ENCODE measurements around the gene ROBO1.

ROBO1 gene

GRCh38 chr3:79015854-79016253 lies 751.9 kb downstream of the ROBO1 start:
- ChIA-PET CTCF (interaction anchor here (0.9 to 1.8 kb wide), 3 partner anchors 8 to 23 kb away, joined by 3 to 8 read pairs (median 4); no protein-coding TSS in a partner anchor), POLR2A (interaction anchor here (0.8 to 2.6 kb wide), 4 partner anchors 8 to 23 kb away, joined by 3 to 24 read pairs (median 4); no protein-coding TSS in a partner anchor)
- no peak for DNase-seq (ENCODE audit: extremely low spot score)
- TF ChIP-seq LEF1 (IDR thresholded peaks at IDR 0.05; ENCODE audit: borderline replicate concordance) (no peak), ARNT (IDR thresholded peaks at IDR 0.05) (no peak), FOXK2 (IDR thresholded peaks at IDR 0.05) (no peak), FOXA1 (IDR thresholded peaks at IDR 0.05) (no peak), NFRKB (IDR thresholded peaks at IDR 0.05) (no peak), TARDBP (IDR thresholded peaks at IDR 0.05) (no peak), SUZ12 (IDR thresholded peaks at IDR 0.05) (no peak), PKNOX1 (IDR thresholded peaks at IDR 0.05) (no peak), CTBP1 (IDR thresholded peaks at IDR 0.05; ENCODE audit: borderline replicate concordance) (no peak), L3MBTL2 (conservative IDR thresholded peaks at IDR 0.05) (no peak), FOXM1 (IDR thresholded peaks at IDR 0.05; ENCODE audit: borderline replicate concordance) (no peak), ZNF384 (IDR thresholded peaks at IDR 0.05) (no peak), HDGF (IDR thresholded peaks at IDR 0.05; ENCODE audit: borderline replicate concordance) (no peak), ELF4 (IDR thresholded peaks at IDR 0.05) (no peak), BHLHE40 (IDR thresholded peaks at IDR 0.05; ENCODE audit: borderline replicate concordance) (no peak), SP1 (IDR thresholded peaks at IDR 0.05) (no peak)

DNA sequence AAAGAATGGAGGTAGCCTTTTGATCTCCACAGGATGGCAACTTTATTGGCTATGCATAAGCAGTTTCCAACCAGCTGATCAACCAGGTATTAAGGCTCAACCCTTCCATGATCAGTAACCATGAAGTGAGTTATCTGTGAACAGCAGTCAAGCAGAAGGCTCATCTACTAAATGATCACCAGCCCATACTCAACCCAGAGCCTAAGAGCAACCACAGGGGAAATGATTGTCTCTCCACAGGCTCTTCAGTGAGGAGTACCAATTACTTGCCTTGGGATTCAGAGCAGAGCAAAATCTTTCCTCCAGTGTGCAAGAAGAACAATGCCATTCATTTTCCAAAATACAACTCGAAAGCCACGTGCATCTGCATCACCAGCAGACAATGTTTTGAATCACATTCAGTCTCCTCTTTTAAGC lies 754.8 kb downstream of the ROBO1 start:
- POLR2A ChIA-PET, result interaction anchor here (2.2 kb wide), 1 partner anchor 12 kb away, joined by 6 read pairs; no protein-coding TSS in a partner anchor
- CTCF ChIA-PET, result no interaction called here
- TF ChIP-seq NFRKB (IDR thresholded peaks at IDR 0.05), result no peak
- no peak for TF ChIP-seq FOXM1 (IDR thresholded peaks at IDR 0.05; ENCODE audit: borderline replicate concordance)
- TF ChIP-seq HDGF (IDR thresholded peaks at IDR 0.05; ENCODE audit: borderline replicate concordance), result no peak
- no peak for TF ChIP-seq PKNOX1 (IDR thresholded peaks at IDR 0.05)
- no peak for DNase-seq (ENCODE audit: extremely low spot score)

DNA sequence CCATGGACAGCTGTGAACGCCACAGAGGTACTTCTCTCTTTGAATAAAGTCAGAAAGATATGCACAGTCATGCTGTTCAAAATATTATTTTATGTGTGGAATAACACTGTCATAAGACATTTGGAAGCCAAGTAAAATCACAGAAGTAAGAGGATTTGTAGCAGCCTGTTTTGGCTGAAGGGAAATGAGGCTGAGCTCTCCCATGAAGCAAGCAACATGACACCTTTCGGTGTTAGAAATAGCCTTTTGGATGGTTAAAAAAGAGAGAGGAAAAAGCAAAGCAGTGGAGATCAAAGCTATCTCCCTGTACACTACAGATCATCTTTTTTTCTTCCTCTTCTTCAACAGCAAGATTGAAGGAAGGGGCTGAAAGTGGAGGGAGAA lies 755.3 kb downstream of the ROBO1 start:
- TF ChIP-seq ELF4 (IDR thresholded peaks at IDR 0.05) (no peak), TARDBP (IDR thresholded peaks at IDR 0.05) (no peak), HDGF (IDR thresholded peaks at IDR 0.05; ENCODE audit: borderline replicate concordance) (no peak), FOXA1 (IDR thresholded peaks at IDR 0.05) (no peak), CTBP1 (IDR thresholded peaks at IDR 0.05; ENCODE audit: borderline replicate concordance) (no peak), NFRKB (IDR thresholded peaks at IDR 0.05) (no peak), BHLHE40 (IDR thresholded peaks at IDR 0.05; ENCODE audit: borderline replicate concordance) (no peak), L3MBTL2 (conservative IDR thresholded peaks at IDR 0.05) (no peak), SUZ12 (IDR thresholded peaks at IDR 0.05) (no peak), PKNOX1 (IDR thresholded peaks at IDR 0.05) (no peak), FOXM1 (IDR thresholded peaks at IDR 0.05; ENCODE audit: borderline replicate concordance) (no peak), ARNT (IDR thresholded peaks at IDR 0.05) (no peak), FOXK2 (IDR thresholded peaks at IDR 0.05) (no peak), ZNF384 (IDR thresholded peaks at IDR 0.05) (no peak), SP1 (IDR thresholded peaks at IDR 0.05) (no peak)
- POLR2A ChIA-PET, result interaction anchor here (2.2 kb wide), 1 partner anchor 12 kb away, joined by 6 read pairs; no protein-coding TSS in a partner anchor
- CTCF ChIA-PET, result no interaction called here
- DNase-seq (ENCODE audit: extremely low spot score), result no peak

DNA sequence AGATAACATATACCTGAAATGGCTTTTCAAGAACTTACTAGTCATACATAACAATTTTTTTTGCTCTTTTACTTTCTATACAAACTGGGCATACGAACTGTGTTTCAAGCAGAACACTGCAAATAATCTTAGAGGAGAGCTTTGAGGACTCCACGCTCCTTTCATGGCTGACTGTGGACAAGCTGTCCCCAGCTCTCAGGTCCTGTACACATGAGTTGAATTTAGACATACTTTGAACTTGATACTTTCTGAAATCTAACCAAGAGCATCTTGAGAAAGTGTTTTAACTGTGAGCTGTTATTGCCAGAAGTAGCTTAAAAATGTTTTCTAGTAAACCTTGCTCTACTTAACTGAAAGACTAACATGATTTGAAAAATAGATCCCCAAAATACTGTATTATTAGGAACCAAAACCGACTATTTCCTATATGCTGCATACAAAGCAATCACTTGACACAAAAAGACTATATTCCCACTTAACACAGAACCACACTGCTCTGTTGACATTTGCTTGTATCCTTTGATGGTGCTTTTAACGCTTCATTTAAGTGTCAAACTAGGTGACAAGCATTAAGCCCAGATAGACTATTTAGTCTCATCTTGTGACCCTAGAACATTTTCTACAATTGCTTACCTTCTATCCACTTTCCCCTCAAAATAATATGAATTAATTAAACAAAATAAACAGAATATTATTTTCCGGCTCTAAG lies 755.8 kb downstream of the ROBO1 start:
- no peak for DNase-seq (ENCODE audit: extremely low spot score)
- CTCF ChIA-PET, result no interaction called here
- POLR2A ChIA-PET, result interaction anchor here (2.2 kb wide), 1 partner anchor 13 kb away, joined by 6 read pairs; no protein-coding TSS in a partner anchor
- TF ChIP-seq PKNOX1 (IDR thresholded peaks at IDR 0.05), result no peak

DNA sequence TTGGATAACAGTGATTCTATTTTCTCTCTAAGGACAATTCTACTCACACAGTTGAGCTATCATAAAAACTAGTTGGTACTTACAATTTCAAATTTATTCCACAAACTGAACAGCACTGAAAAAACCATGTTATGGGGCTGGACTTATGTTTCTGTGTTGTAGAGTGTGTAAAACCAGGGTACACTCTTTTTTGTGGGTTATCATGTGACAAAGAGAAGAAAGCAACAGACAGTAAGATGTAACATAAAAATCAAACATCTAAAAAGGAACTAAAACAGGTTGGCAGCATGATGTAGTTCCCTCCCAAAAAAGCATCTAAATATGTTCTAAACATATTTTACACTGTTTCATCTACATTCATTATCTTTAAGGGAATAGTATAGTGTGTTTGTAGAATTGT lies 757.9 kb downstream of the ROBO1 start:
- CTCF ChIA-PET, result interaction anchor here (0.9 kb wide), 1 partner anchor 17 kb away, joined by 3 read pairs; no protein-coding TSS in a partner anchor
- POLR2A ChIA-PET, result interaction anchor here (4.7 kb wide), 1 partner anchor 9 kb away, joined by 17 read pairs; no protein-coding TSS in a partner anchor
- TF ChIP-seq TARDBP (IDR thresholded peaks at IDR 0.05) (no peak), ELF4 (IDR thresholded peaks at IDR 0.05) (no peak), ARNT (IDR thresholded peaks at IDR 0.05) (no peak), FOXA1 (IDR thresholded peaks at IDR 0.05) (no peak), LEF1 (IDR thresholded peaks at IDR 0.05; ENCODE audit: borderline replicate concordance) (no peak), FOXM1 (IDR thresholded peaks at IDR 0.05; ENCODE audit: borderline replicate concordance) (no peak), FOXK2 (IDR thresholded peaks at IDR 0.05) (no peak), BHLHE40 (IDR thresholded peaks at IDR 0.05; ENCODE audit: borderline replicate concordance) (no peak), HDGF (IDR thresholded peaks at IDR 0.05; ENCODE audit: borderline replicate concordance) (no peak), CTBP1 (IDR thresholded peaks at IDR 0.05; ENCODE audit: borderline replicate concordance) (no peak), L3MBTL2 (conservative IDR thresholded peaks at IDR 0.05) (no peak), PKNOX1 (IDR thresholded peaks at IDR 0.05) (no peak), ZNF384 (IDR thresholded peaks at IDR 0.05) (no peak), SP1 (IDR thresholded peaks at IDR 0.05) (no peak), SUZ12 (IDR thresholded peaks at IDR 0.05) (no peak), NFRKB (IDR thresholded peaks at IDR 0.05) (no peak)
- no peak for DNase-seq (ENCODE audit: extremely low spot score)
